GM18951 (cell line): ENCODE data around the gene RREB1.

ENCODE experiments used
- POLR2A ChIP-seq: IDR thresholded peaks from 4 replicates; pipeline ENCODE4 v1.6.1; 2011; ENCODE audit warnings: mild to moderate bottlenecking; ENCODE audit not compliant: insufficient read length, insufficient read depth; ENCODE audit errors: extremely low read depth
- in situ Hi-C: fragments of 300-500 bp; cut with MboI; formaldehyde crosslinking; loops from one replicate; pipeline ENCODE4 v1.12.0; 2022; ENCODE audit warnings: low sequenced_read_pairs, mixed read lengths, inconsistent platforms; ENCODE audit not compliant: unreplicated experiment

The RREB1 gene

DNA sequence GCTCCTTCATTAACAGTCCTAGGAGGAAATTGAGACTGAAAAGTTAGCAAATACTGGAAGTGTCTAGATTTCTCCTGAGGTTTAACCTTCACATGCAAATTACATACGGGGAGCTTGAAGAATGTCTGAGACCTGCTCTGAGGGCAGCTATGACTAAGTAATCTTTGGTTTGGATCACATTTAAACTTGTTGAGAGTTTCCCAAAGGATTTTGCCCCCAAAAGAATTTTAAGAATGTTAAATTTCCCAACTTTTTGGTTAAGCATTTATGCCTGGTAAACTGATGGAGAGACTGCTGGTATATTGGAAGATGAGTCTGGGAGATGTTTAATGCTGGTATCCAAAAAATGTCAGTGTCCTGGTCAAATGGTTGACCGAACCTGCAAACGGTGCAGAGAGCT, 97.0 kb downstream of the RREB1 start:
- TF ChIP-seq POLR2A: no peak
- in situ Hi-C loops: no loop called here

DNA sequence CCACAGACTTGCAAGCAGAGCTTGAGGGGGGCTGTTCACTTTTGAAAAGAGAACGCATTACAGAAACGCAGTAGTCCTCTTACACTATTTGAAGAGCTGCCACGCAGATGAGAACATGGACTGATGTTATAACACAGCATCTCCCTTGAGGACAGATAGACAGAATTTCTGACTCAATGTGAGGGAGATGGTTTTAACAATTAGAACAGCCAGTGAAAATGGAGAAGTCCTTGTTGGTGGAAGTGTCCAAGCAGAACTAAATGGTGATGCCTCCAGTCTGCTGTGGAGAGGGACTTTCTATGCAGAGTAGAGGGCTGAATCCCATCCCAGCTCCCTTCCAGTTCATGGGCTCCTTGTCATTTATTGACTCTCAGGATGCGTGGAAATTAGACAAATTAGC, 100.0 kb downstream of the RREB1 start:
- in situ Hi-C loops: no loop called here

DNA sequence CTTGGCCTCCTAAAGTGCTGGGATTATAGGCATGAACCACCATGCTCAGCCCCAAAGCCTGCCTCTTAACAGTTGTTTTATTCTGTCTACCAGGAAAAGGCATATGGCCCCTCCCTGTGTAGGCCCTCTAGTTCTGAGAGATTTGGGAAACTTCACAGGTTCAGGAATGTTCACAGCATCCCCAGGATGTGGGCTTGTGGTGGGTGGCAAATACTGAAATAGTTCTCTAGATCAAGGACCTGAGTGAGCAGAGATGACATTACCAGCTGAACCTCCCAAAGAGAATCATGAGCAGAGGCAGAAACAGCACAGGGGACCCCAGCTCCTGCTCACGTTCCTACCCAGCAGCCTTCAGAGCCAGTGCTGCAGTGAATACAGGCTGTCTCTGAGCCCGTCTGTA, 105.7 kb downstream of the RREB1 start:
- no peak for TF ChIP-seq POLR2A
- in situ Hi-C loops: no loop called here

More for the DNA sequence above, 100.0 kb downstream of the RREB1 start:
- no peak for TF ChIP-seq POLR2A

DNA sequence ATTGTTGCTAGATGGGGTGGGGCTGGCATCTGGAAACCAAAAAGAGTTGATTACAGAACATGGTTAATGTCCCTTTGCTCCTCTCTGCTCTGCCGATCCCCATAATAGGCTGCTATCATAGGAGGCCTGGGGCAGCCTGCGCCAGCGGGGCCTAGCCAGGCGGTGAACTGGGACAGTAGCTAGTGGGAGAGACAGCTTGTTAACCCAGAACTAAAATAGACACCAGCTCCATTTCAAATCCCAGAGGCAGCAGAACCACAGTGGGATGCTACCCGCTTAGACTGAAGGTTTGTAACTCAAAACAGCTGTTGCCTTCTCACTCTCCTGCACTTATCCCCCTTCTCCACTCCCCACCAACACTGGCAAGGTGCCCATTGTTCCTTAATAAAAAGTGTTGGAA, 106.7 kb downstream of the RREB1 start:
- in situ Hi-C loops: no loop called here
- TF ChIP-seq POLR2A: no peak

DNA sequence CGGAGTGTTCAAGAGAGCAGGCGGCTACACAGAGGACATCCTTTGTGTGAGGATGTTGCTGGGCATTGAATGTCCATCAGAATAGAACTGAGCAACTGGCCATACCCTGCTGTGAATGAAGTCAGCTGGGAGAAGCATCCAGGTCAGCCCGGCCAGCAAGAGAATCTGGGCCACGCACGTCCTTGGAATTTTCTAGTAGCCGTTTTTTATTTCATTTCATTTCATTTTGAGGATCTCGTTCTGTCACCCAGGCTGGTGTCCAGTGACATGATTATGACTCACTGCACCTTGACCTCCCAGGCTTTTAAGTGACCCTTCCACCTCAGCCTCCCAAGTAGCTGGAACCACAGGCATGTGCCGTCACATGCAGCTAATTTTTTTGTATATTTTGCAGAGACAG, 107.4 kb downstream of the RREB1 start:
- TF ChIP-seq POLR2A: no peak
- in situ Hi-C loops: no loop called here

DNA sequence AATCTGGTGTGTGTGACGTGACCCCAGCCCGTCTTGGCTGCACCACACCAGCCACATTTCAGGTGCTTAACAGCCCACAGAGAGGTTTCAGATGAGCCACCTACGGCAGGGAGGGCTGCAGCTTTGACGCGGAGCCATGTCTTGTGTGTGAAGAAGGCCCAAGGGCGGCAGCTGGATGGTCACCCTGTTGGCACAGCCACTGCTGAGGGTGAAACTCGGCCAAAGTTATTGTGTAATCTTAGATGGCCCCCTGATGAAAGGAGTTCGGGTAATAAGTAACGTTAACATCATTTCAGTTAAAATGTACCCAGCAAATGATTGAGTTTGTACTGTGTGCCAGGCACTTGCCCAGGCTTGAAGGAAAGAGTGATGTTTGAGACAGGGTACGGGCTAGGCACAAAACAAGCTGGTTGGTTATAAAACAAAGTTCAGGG, 108.1 kb downstream of the RREB1 start:
- TF ChIP-seq POLR2A: no peak
- in situ Hi-C loops: no loop called here

DNA sequence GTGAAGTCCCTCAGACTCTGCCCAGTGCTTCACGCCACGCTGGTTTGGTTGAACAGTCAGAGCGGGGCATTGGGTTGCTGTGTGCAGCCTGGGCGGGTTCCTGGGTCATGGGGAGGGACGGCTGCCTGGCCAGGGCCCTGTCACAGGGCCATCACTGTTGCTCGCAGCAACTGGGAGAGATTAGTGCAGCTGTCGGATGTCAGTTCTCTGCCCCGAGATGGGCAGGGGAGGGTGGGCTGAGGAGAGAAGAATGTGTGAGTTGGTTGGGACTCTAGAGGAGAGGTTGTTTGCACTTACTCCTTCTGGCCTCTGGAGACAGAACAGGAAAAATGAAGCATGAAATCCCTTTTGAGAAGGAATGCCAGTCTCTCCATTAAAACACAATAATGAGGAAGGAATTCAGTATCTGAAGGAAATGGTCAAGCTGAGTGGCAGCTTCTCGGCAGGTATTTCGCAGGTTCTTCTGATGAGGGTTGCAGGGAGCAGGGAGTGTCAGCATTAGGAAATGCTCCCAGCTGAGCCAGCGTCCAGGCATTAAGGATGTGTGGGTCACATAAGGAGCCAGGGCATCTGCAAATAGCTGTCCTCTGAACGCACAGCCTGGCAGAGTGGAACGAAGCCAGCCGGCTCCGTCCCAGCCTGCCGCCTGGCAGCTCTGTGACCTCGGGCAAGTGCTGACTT, 109.3 kb downstream of the RREB1 start:
- in situ Hi-C loops: no loop called here
- no peak for TF ChIP-seq POLR2A

DNA sequence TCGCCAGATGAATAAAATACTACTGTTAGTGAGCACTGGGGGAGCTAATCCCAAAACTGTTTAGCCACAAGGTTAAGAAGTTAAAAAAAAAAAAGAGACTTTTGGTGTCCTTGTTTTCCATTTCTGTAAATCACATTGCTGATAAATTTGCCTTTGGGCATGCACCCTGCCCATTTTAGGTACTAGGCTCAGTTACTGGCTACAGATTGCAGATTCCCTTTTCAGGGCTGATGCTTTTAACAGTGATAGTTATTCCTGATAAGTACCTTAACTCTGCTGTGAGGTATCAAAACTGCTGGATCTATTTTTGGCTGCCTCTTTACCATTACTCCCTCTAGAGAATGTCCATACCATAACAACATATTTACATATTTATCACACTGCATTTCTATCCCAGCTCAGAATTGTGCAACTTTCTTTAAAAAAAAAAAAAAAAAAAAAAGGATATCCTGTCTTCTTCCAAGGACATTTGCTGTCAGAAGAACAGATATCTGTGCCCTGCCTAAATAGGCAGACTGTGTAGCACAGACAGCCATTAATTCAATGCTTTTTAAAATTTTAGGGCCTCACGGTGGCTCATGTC, 110.7 kb downstream of the RREB1 start:
- TF ChIP-seq POLR2A: no peak
- in situ Hi-C loops: no loop called here

DNA sequence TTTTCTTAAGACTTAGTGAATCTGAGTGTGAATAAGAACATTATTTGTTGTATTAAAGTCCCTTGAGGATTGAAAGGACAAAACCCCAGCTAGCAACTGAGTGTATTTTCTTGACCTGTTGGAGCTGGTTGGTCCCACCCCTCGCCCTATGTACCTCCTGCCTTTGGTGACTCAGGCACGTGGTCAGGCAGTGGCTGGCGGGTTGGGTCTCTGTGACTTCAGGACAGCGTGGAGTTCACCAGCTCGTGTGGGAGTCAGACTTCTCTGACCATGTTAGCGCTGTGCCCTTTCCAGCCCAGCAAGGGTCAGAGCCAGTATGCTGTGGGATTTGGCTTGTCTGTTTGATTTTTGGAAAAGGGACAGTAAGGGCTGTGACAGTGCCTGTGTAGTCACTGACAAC, 111.5 kb downstream of the RREB1 start:
- TF ChIP-seq POLR2A: no peak
- in situ Hi-C loops: no loop called here

DNA sequence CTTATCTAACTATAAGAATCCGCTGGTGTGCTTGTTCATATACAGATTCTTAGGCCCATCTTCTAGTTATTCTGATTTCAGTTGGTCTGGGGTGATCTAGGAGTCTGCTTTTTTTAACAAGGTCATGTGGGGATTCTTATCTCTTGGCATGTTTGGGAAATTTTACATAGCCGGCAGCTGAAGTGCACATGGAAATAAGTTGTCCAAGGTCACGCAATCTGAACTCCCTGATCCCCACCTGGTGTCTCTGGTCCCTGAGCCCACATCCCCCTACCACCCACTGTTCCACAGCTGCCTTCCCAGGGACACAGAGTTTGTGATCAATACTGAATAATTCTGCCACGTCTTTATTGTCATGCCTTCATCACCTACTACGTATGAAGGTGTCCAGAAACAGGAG, 114.4 kb downstream of the RREB1 start:
- no peak for TF ChIP-seq POLR2A
- in situ Hi-C loops: no loop called here

DNA sequence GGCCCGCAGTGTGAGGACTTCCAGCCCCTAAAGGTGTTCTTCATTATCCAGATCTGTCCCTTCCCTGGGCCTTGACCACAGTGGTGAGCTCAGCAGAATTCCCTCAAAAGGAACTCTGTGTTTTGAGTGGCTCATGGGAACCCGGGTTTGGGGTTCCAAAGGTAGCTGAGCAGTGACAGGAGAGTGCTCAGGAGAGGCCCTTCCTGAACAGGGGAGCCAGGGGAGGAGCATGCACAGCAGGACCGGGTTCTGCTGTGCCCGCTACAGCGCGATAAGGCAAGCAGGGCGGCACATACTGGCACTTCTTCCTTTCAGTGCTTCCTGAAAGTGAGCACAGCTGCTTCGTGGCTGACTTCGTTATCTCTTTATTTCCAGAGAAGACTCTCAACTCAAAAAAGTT, 117.0 kb downstream of the RREB1 start:
- in situ Hi-C loops: no loop called here
- TF ChIP-seq POLR2A: no peak

DNA sequence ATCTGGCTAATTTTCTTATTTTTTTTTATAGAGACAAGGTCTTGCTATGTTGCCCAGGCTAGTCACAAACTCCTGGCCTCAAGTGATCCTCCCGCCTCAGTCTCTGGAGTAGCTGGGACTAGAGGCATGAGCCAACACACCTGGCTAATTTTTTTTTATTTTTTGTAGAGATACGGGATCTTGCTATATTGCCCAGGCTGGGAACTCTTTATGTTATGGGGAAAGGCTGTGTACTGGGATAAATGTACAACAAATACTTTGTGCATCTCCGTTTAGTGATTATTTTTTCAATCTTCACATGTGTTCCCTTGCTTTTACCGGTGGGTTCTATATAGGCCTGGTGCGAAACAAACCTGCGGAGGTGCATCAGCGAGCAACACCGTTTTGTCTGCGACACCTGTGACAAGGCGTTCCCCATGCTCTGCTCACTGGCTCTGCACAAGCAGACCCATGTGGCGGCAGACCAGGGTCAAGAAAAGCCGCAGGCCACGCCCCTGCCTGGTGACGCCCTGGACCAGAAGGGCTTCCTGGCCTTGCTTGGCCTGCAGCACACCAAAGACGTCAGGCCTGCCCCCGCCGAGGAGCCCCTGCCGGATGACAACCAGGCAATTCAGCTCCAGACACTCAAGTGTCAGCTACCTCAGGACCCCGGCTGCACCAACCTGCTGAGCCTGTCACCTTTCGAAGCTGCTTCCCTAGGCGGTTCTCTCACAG, 121.1 kb downstream of the RREB1 start:
- TF ChIP-seq POLR2A: no peak
- in situ Hi-C loops: no loop called here

DNA sequence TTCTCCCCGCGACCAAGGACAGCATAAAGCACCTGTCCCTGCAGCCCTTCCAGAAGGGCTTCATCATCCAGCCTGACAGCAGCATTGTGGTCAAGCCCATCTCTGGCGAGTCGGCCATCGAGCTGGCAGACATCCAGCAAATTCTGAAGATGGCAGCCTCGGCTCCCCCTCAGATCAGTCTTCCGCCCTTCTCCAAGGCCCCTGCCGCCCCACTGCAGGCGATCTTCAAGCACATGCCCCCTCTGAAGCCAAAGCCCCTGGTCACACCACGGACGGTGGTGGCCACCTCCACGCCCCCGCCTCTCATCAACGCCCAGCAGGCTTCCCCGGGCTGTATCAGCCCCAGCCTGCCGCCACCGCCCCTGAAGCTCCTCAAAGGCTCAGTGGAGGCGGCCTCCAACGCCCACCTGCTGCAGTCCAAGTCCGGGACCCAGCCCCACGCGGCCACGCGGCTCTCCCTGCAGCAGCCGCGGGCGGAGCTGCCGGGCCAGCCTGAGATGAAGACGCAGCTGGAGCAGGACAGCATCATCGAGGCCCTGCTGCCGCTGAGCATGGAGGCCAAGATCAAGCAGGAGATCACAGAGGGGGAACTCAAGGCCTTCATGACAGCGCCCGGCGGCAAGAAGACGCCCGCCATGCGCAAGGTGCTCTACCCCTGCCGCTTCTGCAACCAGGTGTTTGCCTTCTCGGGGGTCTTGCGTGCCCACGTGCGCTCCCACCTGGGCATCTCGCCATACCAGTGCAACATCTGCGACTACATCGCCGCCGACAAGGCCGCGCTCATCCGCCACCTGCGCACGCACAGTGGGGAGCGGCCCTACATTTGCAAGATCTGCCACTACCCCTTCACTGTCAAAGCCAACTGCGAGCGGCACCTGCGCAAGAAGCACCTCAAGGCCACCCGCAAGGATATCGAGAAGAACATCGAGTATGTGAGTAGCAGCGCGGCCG, 121.9 kb downstream of the RREB1 start:
- in situ Hi-C loops: no loop called here
- no peak for TF ChIP-seq POLR2A
